GM06990 (cell line): ENCODE data around the gene BIN1.

Experiments used
- DNase-seq: peaks from one replicate; pipeline ENCODE4 v3.0.0-alpha.2; 2011; ENCODE audit not compliant: insufficient read length; ENCODE audit errors: extremely low read depth
- H3K27me3 ChIP-seq: replicated peaks from 2 replicates; pipeline ENCODE4 v1.6.0; 2011; ENCODE audit warnings: low read length; ENCODE audit not compliant: control insufficient read depth, insufficient read depth
- H3K36me3 ChIP-seq: 2 replicates; pipeline ENCODE4 v1.5.1; 2011; ENCODE audit warnings: low read length; ENCODE audit not compliant: control insufficient read depth, insufficient read depth
- H3K4me3 ChIP-seq: replicated peaks from 2 replicates; pipeline ENCODE4 v1.5.1; 2011; ENCODE audit warnings: low read depth, mild to moderate bottlenecking, control low read depth, low read length
- CTCF ChIP-seq: IDR thresholded peaks from 2 replicates; pipeline ENCODE4 v1.5.1; 2011; ENCODE audit warnings: low read length, control low read depth, mild to moderate bottlenecking, inconsistent platforms; ENCODE audit not compliant: insufficient read depth, poor library complexity, severe bottlenecking

BIN1 gene

GRCh38 chr2:127024769-127025358 is 82.1 kb downstream of the BIN1 start:
- Histone ChIP-seq H3K4me3 (no peak overlapping the region), H3K36me3 (no peaks in the 10 kb centered on the region), H3K27me3 (no peaks in the 10 kb centered on the region; the same call in 1 of the 2 replicates)
- no peak for TF ChIP-seq CTCF
- DNase-seq: no peak

GRCh38 chr2:127023504-127023903 is 83.5 kb downstream of the BIN1 start:
- no peaks in the 10 kb centered on the region; the same call in 1 of the 2 replicates for H3K27me3 ChIP-seq
- H3K36me3 ChIP-seq: no peaks in the 10 kb centered on the region
- no peak overlapping the region for H3K4me3 ChIP-seq
- no peak for TF ChIP-seq CTCF
- DNase-seq: no peak

GRCh38 chr2:127022817-127023216 is 84.1 kb downstream of the BIN1 start:
- TF ChIP-seq CTCF: no peak
- no peak overlapping the region for H3K4me3 ChIP-seq
- no peaks in the 10 kb centered on the region for H3K36me3 ChIP-seq
- H3K27me3 ChIP-seq: no peaks in the 10 kb centered on the region; the same call in 1 of the 2 replicates
- DNase-seq: no peak

- Histone ChIP-seq H3K36me3 (no peaks in the 10 kb centered on the region), H3K4me3 (no peak overlapping the region), H3K27me3 (no peaks in the 10 kb centered on the region; the same call in 1 of the 2 replicates)
- TF ChIP-seq CTCF: no peak
- DNase-seq: no peak
These were observed 86.4 kb downstream of the BIN1 start for GRCh38 chr2:127020536-127020935.

GRCh38 chr2:127017548-127017947 is 89.4 kb downstream of the BIN1 start:
- no peak for TF ChIP-seq CTCF
- H3K4me3 ChIP-seq: no peak overlapping the region
- H3K27me3 ChIP-seq: no peaks in the 10 kb centered on the region; the same call in 1 of the 2 replicates
- no peak for DNase-seq
- no peaks in the 10 kb centered on the region for H3K36me3 ChIP-seq

- no peak for TF ChIP-seq CTCF
- H3K36me3 ChIP-seq: no peaks in the 10 kb centered on the region
- no peak for DNase-seq
These were observed 90.6 kb downstream of the BIN1 start for GRCh38 chr2:127016329-127016728.

More at GRCh38 chr2:127016329-127016728, 90.6 kb downstream of the BIN1 start:
- H3K4me3 ChIP-seq: no peak overlapping the region
- H3K27me3 ChIP-seq: no peaks in the 10 kb centered on the region; the same call in none of the 2 replicates
